NCI-H2196 (cell line): ENCODE measurements around the gene ARHGAP6.

Experiments used
- DNase-seq: peaks from one replicate; lab custom pipeline; 2025; ENCODE audit not compliant: unreplicated experiment; lab: John Stamatoyannopoulos, UW

The ARHGAP6 gene

GRCh38 chrX:11462648-11463047 lies 203.1 kb downstream of the ARHGAP6 start:
- no peak for DNase-seq

GRCh38 chrX:11462136-11462535 lies 203.6 kb downstream of the ARHGAP6 start:
- DNase-seq = no peak

- DNase-seq = no peak
These were observed 204.3 kb downstream of the ARHGAP6 start for GRCh38 chrX:11461201-11462001.

DNA sequence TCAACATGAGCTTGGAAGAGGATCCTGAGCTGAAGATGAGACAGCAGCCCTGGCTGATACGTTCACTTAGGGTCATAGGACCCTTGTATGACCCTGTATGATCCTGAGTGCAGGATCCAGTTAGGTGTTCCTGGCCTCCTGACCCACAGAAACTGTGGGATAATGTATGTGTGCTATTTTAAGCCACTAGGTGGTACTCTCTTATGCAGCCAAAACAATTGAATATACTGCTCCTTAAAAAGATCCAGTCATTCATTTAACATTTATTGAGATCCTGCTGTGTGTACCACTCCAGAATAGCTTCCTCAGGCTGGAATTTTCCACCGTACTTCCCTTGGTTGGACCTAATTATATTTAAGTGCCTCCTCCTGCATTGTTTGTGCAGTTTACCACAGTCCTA lies 205.4 kb downstream of the ARHGAP6 start:
- no peak for DNase-seq

DNA sequence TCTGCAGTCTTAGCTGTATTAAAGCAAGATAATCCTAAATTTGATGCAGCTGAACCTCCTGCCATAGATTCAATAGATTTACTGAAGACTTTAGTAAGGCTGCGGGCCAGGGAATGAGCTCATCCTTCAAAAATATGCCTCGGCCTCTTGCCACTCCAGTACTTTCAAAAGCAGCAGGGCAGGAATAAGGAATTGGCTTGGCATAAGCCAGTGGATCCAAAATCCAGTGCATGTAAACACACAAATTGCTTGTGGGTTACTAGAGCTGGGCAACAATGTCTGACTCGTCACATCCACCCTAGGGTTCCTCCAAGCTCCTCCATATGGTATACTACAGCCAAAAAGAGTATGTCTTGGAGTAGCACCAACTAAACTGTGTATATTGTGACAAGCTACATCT lies 207.6 kb downstream of the ARHGAP6 start:
- no peak for DNase-seq

GRCh38 chrX:11451151-11451550 lies 214.6 kb downstream of the ARHGAP6 start:
- no peak for DNase-seq

DNA sequence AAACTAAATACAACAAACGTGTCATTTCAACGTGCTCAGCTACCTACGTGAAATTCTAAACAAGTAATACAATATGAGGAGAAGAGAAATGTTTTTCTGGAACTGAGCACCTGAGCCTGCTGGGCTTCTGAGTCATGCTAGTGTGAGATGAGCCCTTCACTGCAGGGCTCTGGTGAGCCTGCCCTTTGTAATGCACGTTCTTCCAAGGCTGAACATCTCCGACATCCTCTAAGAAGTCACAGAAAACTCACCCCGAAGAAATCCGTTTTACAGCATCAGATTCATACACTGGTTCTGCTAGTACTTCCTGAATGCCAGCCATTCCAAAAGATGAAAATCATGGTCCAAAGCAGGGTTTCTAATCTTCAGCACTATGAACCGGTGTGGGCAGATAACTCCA lies 215.4 kb downstream of the ARHGAP6 start:
- no peak for DNase-seq

- DNase-seq = no peak
These were observed 216.1 kb downstream of the ARHGAP6 start for GRCh38 chrX:11449613-11450012.

GRCh38 chrX:11447418-11447817 lies 218.3 kb downstream of the ARHGAP6 start:
- no peak for DNase-seq

DNA sequence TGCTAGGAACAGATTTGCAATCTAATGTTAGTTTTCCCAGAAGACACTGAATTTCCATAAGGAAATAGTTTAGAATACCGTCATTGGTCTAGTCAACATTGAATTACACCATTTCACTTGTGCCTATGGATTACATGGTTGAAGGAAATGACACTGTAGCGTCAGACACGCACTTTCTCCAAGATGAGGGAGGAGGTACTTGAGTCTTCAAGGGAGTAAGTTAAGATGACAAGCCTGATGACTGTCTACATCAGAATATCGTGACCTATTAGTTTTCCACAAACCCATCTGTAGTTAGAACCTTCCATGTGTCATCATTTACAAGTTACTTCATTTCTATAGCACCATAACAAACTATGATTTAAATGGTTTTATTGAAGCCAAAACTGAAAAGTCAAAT lies 218.8 kb downstream of the ARHGAP6 start:
- no peak for DNase-seq

GRCh38 chrX:11446336-11446735 lies 219.4 kb downstream of the ARHGAP6 start:
- DNase-seq = no peak

DNA sequence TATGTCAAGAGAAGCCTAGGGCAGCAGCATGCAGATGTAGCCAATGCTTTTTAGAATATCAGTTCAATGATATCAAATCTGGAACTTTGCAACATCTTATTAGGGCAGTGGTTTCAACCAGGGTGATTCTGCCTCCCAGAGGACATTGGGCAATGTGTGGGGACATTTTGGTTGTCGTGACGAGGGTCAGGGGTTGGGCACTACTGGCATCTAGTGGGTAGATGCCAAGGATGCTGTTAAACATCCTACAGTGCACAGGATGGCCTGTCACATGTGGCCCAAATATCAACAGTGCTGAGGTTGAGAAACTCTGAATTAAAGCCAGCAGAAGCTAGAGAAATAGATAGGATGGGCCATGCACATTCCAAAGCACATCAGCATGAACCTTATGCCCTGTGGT lies 220.2 kb downstream of the ARHGAP6 start:
- no peak for DNase-seq

DNA sequence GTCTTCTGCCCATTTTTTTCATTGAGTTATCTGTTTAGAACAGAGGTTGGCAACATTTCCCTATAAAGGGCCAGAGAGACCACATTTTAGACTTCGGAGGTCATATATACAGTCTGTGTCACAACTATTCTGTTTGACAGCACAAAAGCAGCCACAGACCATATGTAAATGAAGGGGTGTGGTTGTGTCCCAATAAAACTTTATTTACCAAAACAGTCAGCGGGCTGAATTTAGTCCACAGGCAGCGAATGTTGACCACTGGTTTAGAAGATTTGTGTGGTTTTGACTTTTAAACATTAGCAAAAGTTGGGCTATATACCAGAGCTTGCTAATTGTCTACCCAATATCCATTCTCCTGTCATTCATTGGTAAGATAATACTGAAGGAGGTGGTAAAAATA lies 221.7 kb downstream of the ARHGAP6 start:
- no peak for DNase-seq

DNA sequence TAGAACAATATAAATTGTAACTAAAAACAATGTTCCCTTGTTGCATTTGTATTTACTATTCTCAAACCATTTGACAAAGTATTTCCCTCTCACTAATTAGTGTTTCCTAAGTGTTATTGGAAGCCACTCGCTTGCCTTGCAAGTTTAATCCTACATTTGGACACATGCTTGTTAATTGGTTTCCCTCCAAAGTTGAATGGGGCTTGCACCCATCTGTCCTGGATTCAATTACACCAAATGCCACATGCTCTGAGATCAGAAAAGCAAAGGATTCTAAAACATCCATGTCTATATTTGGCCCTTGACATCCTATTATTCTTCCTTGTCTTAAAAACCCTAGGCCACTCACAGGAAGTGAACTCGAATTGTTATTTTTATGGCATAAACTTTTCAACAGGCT lies 225.9 kb downstream of the ARHGAP6 start:
- no peak for DNase-seq

- no peak for DNase-seq
These were observed 227.0 kb downstream of the ARHGAP6 start for GRCh38 chrX:11438767-11439166.

DNA sequence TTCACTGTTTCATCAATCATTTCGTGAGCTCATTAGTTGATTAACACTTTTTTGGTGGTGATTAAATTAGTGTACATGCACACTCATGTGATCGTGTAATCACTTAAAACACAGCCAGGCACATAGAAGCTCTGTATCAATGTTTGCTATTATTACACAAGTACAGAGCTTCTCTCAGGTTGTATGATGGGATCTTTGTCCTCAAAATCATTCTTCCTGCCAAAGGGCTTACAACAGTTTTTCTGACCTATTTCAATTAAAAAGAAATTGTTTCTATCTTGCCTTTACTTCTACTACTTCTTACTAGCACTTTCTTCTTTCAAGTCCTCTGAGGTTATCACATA lies 227.4 kb downstream of the ARHGAP6 start:
- no peak for DNase-seq

DNA sequence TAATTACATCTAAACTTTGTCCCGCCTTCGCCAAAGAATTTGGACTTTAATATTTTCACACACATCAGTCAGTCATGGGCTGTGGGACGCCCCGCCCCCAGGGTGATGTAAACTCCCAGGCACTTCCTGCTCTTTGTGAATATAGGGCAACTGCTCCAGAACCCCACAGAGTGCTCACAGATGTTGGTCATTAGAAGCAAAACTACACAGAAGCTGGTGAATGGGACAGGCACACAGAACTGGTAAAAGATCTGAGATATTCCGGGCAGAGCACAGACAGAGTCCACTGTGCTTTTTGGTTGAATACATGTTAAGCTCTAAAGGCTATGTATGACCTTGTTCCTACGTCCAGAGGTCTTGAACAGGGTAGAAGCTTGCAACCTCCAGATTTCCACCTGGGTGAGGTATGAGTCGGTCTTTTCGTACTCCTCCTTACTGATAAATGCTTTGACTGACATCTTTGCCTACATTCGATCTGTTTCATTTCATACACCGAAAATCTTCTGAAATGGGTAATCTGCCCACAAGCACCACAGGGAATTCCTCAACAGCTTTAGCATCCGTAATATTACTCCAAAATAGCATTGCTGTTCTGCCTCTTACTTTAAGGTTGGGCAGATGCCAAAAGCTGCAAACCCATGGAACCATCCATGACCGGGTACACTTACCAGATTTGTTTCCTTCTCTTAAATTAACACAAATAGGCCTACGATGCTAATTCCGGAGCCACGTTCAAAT lies 227.9 kb downstream of the ARHGAP6 start:
- no peak for DNase-seq

DNA sequence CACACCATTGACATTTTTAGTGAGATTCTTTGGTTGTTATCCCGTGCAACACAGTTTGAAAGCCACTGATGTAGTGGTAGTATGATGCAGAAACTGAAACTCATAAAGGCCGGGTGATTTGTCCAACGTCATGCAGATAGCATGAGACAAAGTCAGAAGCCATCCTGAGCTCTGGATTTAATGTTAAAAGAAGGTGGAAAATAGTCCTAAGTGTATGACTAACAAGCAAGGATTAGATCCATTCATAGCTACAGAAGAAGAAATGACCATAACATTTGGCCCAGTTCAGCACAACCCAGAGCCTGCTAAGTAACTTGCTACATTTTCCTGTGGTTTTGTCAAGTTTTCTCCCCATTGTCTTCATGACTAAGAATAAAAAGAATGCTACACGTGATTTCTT lies 230.2 kb downstream of the ARHGAP6 start:
- no peak for DNase-seq

GRCh38 chrX:11434607-11435006 lies 231.1 kb downstream of the ARHGAP6 start:
- no peak for DNase-seq

GRCh38 chrX:11431786-11432185 lies 233.9 kb downstream of the ARHGAP6 start:
- no peak for DNase-seq

- no peak for DNase-seq
These were observed 235.4 kb downstream of the ARHGAP6 start for GRCh38 chrX:11430271-11430670.

DNA sequence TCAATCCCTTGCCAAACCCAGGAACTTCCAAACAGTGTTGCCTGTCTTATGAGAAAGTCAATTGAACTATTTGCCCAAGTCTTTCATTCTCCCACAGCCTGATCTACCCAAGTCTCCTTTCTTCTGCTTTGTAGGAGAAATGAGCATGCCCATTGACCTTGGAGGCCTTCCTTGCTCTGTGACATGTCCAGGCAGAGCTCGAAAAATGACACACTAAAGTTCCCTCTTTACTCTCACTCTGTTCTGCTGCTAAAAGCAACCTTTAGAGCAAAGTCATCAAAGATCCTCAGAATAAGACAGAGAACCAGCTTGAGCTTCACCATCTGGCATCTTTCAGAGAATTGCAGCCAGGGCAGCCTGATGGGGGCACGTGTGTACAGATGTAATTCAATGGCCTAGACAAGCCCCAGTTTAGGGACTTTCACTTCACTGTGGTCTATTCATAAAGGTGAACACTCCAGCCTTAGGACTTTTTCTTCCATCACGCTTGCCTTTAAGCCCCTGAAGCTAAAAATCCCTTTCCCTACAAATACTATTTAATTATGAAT lies 236.1 kb downstream of the ARHGAP6 start:
- no peak for DNase-seq
